HG03095 (cell line): Measurements from ENCODE around the gene CIDEB.

ENCODE experiments used
- ATAC-seq: cut with Tn5 transposase; IDR thresholded peaks from one replicate; pipeline ENCODE4 v1.9.1; 2021; ENCODE audit warnings: moderate library complexity; ENCODE audit not compliant: unreplicated experiment

The CIDEB gene

DNA sequence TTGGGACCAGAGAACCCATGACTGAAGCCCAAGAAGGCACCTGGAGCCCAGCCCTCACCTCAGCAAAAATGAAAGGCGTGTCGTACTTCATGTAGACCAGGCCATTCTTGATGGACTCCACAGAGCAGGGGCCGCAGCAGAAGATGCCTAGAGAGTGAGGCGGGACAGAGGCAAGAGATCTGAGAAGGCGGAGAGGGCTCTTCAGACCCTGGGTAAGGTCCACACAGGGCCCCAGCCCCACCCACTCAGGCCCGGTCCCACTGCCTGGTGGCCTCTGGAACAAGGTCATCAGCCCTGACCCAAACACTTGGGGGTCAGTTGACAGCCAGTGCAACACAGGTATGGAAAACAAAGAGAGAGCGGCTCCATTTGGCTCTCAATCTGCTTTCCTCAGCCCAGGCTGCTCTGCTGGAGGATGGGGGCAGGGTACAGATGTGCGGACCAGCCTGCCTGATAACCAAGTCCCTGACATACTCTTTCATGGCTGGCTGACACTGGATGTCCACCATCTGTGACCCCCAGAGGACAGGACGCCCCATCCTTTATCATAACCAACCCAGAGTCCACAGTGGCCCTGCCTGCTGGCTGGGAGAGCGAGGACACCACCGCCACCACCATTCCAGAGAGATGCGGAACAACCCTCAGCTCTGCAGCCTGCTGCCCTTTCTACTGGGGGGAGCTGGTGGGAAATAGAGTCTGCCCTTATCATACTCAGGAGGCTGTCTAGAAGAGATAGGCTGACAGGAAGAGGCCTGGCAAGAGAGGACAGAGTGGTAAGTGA is 51.7 kb downstream of the CIDEB start:
- ATAC-seq = no peak

DNA sequence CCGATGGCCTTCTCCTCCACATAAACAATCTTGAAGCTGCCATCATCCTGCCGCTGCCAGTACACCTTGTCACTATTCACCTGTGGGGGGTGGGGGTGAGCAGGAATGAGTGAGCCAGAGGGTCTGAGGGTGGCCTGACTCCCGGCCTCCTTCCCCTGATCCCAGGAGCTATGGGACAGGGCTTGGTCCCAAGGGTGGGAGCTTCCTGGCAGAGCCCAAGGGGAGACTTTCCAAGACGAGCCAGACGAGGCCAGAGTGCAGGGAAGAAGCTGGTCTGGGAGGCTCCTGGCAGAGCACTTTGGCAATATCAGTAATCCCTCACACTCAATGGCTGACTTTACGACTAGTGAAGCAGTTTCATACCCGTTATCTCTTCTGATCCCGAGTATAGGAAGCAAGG is 52.3 kb downstream of the CIDEB start:
- ATAC-seq = no peak
